ENCODE data around the gene SMARCB1. TPM values are rescaled to one million over a fixed set of nuclear protein-coding genes. Genes with fewer than 3 reads are reported as not detected.

Gene SMARCB1
- total RNA-seq, 1 experiment from 2014 or later, result 136 TPM

DNA sequence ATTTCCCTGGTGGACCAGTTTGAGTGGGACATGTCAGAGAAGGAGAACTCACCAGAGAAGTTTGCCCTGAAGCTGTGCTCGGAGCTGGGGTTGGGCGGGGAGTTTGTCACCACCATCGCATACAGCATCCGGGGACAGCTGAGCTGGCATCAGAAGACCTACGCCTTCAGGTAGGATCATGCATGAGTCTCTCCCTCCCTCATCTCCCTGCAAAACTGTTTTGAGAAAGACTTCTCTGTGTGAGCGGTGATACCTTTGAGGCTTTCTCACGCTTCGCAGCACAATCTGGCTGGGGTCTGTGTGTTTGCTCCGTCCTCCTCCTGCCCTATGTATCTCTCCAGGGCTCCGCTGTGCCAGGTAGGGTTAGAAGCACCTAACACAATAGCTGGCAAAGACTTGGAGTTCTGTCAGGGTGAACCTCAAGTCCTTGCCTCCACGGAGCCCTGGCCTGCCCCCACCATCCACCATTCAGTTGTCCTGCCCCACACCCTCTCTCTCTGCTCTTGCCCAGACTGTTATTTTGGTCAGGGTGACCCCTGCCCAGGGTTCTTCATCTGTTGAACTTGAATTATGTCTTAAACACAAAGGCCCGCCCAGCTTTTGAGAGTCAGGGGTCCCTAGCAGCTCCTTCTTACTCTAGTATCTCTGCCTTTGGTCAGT lies 38.6 kb downstream of the SMARCB1 start:
- no peaks in the 10 kb centered on the region for H3K9me3 Mint-ChIP-seq
- H2BK12ac ChIP-seq (ENCODE audit: insufficient read length, low read depth, low read length), result no peak overlapping the region

More for the DNA sequence above, 38.6 kb downstream of the SMARCB1 start:
- H3K4me2 ChIP-seq (ENCODE audit: insufficient read depth, insufficient read length, low read length), result no peak overlapping the region
- Mint-ChIP-seq H3K27ac (peak overlapping the region in 2 of 3 experiments; percentile 73 to 96; a peak in 4 of 7 replicates), H3K36me3 (ENCODE audit: insufficient read depth in 1 of 3, low read depth in 3 of 3) (peaks cover 48 to 91% (median 89%) of the 10 kb centered on the region in 3 experiments), H3K4me3 (no peak overlapping the region; a peak in 1 of 5 replicates), H3K27me3 (ENCODE audit: low read depth) (no peaks in the 10 kb centered on the region), H3K4me1 (peaks cover 13 to 15% of the 10 kb centered on the region in 2 experiments; a peak in 3 of 4 replicates)
- no peak overlapping the region for H4K5ac ChIP-seq (ENCODE audit: insufficient read length, low read depth, low read length)
- H2BK120ac ChIP-seq (ENCODE audit: low read depth, low read length, poor library complexity, severe bottlenecking), result no peak overlapping the region
- no peak for DNase-seq
- H3K79me1 ChIP-seq (ENCODE audit: insufficient read depth, low read depth, low read length, poor library complexity, severe bottlenecking), result no peaks in the 10 kb centered on the region
- no peaks in the 10 kb centered on the region for H3K27me3 ChIP-seq (ENCODE audit: insufficient read depth, low read length)
- H2AFZ ChIP-seq (ENCODE audit: low read length), result no peak overlapping the region
- no peak overlapping the region for H3K23ac ChIP-seq (ENCODE audit: insufficient read length, low read depth, low read length)
- no peaks in the 10 kb centered on the region for H3K79me2 ChIP-seq (ENCODE audit: insufficient read depth, low read length)
- H4K91ac ChIP-seq (ENCODE audit: insufficient read length, low read depth, low read length), result no peak overlapping the region
- H3K18ac ChIP-seq (ENCODE audit: insufficient read length, low read depth, low read length), result no peak overlapping the region
- H3K14ac ChIP-seq (ENCODE audit: insufficient read depth, low read length), result no peak overlapping the region
- H2BK5ac ChIP-seq (ENCODE audit: insufficient read length, low read length), result no peak overlapping the region
- TF ChIP-seq, protein P1, sequence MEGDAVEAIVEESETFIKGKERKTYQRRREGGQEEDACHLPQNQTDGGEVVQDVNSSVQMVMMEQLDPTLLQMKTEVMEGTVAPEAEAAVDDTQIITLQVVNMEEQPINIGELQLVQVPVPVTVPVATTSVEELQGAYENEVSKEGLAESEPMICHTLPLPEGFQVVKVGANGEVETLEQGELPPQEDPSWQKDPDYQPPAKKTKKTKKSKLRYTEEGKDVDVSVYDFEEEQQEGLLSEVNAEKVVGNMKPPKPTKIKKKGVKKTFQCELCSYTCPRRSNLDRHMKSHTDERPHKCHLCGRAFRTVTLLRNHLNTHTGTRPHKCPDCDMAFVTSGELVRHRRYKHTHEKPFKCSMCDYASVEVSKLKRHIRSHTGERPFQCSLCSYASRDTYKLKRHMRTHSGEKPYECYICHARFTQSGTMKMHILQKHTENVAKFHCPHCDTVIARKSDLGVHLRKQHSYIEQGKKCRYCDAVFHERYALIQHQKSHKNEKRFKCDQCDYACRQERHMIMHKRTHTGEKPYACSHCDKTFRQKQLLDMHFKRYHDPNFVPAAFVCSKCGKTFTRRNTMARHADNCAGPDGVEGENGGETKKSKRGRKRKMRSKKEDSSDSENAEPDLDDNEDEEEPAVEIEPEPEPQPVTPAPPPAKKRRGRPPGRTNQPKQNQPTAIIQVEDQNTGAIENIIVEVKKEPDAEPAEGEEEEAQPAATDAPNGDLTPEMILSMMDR (conservative IDR thresholded peaks at IDR 0.05), result no peak
- H4K8ac ChIP-seq (replicated peaks; ENCODE audit: insufficient read length, low read depth, low read length), result no peak overlapping the region
- H2BK20ac ChIP-seq (ENCODE audit: low read depth, low read length, poor library complexity, severe bottlenecking), result no peak overlapping the region
- H3K56ac ChIP-seq (ENCODE audit: insufficient read length, low read depth, low read length), result no peak overlapping the region
- no peak overlapping the region for H3K4ac ChIP-seq (ENCODE audit: low read depth, low read length)
- no peaks in the 10 kb centered on the region for H4K20me1 ChIP-seq (ENCODE audit: control insufficient read depth, insufficient read depth, insufficient read length)
- H3K9me3 ChIP-seq (ENCODE audit: control insufficient read depth, low read depth, low read length), result no peaks in the 10 kb centered on the region
- no peak overlapping the region for H3K9ac ChIP-seq (ENCODE audit: extremely low read depth, insufficient read length, low read length)
- no CpG with 5 or more reads among the region's 12 CpGs for WGBS (ENCODE audit: extremely low coverage, insufficient read length, low lambda C conversion rate)
- H2BK15ac ChIP-seq (ENCODE audit: low read depth, low read length), result no peak overlapping the region
- H3T11ph ChIP-seq (ENCODE audit: low read length), result no peak overlapping the region
- no peaks in the 10 kb centered on the region for H3K23me2 ChIP-seq (ENCODE audit: insufficient read length, low read depth, low read length, poor library complexity, severe bottlenecking)
- no peak overlapping the region for H2AK5ac ChIP-seq (ENCODE audit: insufficient read length, low read length)
- no peak overlapping the region for H3K27ac ChIP-seq (ENCODE audit: insufficient read length, low read depth, low read length)
- H3K4me1 ChIP-seq (ENCODE audit: insufficient read depth, low read length), result no peaks in the 10 kb centered on the region
